HEK293T (cell line): Measurements from ENCODE around the gene CTNS.

Experiments used
- CTCF ChIA-PET: fragments of 350-600 bp; formaldehyde crosslinking; extraction: SDS; loops from one replicate; lab custom pipeline; 2021; ENCODE audit warnings: antibody characterized with exemption, inconsistent platforms; lab: Yijun Ruan, JAX
- POLR2A ChIA-PET: fragments of 350-600 bp; formaldehyde crosslinking; extraction: SDS; loops from one replicate; lab custom pipeline; 2020; ENCODE audit warnings: antibody characterized with exemption, inconsistent platforms; lab: Yijun Ruan, JAX
- DNase-seq: peaks from one replicate; pipeline ENCODE4 v3.0.0; 2012; ENCODE audit warnings: mixed read lengths; ENCODE audit errors: extremely low spot score
- ARNT ChIP-seq: fragments of 450-650 bp; IDR thresholded peaks from 2 replicates; pipeline ENCODE4 v1.6.1; 2017; ENCODE audit warnings: mild to moderate bottlenecking
- BHLHE40 ChIP-seq: fragments of 450-650 bp; IDR thresholded peaks from 2 replicates; pipeline ENCODE4 v1.6.1; 2016; ENCODE audit warnings: mild to moderate bottlenecking, moderate library complexity, borderline replicate concordance
- CTBP1 ChIP-seq: fragments of 450-650 bp; IDR thresholded peaks from 2 replicates; pipeline ENCODE4 v1.6.1; 2016; ENCODE audit warnings: borderline replicate concordance
- ELF4 ChIP-seq: fragments of 450-650 bp; IDR thresholded peaks from 2 replicates; pipeline ENCODE4 v1.6.1; 2017; ENCODE audit warnings: antibody characterized with exemption
- FOXA1 ChIP-seq: fragments of 450-650 bp; IDR thresholded peaks from 2 replicates; pipeline ENCODE4 v1.6.1; 2016; ENCODE audit warnings: mild to moderate bottlenecking
- FOXK2 ChIP-seq: fragments of 450-650 bp; IDR thresholded peaks from 2 replicates; pipeline ENCODE4 v1.6.1; 2016; ENCODE audit warnings: mild to moderate bottlenecking
- FOXM1 ChIP-seq: fragments of 450-650 bp; IDR thresholded peaks from 2 replicates; pipeline ENCODE4 v1.6.1; 2017; ENCODE audit warnings: mild to moderate bottlenecking, borderline replicate concordance
- HDGF ChIP-seq: fragments of 450-650 bp; IDR thresholded peaks from 2 replicates; pipeline ENCODE4 v1.6.1; 2017; ENCODE audit warnings: antibody characterized with exemption, borderline replicate concordance
- L3MBTL2 ChIP-seq: fragments of 450-650 bp; conservative IDR thresholded peaks from 2 replicates; pipeline ENCODE4 v1.6.1; 2016; ENCODE audit warnings: mild to moderate bottlenecking
- LEF1 ChIP-seq: fragments of 450-650 bp; IDR thresholded peaks from 2 replicates; pipeline ENCODE4 v1.6.1; 2017; ENCODE audit warnings: mild to moderate bottlenecking, borderline replicate concordance
- NFRKB ChIP-seq: fragments of 450-650 bp; IDR thresholded peaks from 2 replicates; pipeline ENCODE4 v1.6.1; 2016; ENCODE audit warnings: mild to moderate bottlenecking, moderate library complexity
- SP1 ChIP-seq: fragments of 450-650 bp; IDR thresholded peaks from 2 replicates; pipeline ENCODE4 v1.6.1; 2017
- SUZ12 ChIP-seq: fragments of 450-650 bp; IDR thresholded peaks from 2 replicates; pipeline ENCODE4 v1.6.1; 2016; ENCODE audit warnings: mild to moderate bottlenecking
- TARDBP ChIP-seq: fragments of 450-650 bp; IDR thresholded peaks from 2 replicates; pipeline ENCODE4 v1.6.1; 2016
- ZNF384 ChIP-seq: fragments of 450-650 bp; IDR thresholded peaks from 2 replicates; pipeline ENCODE4 v1.6.1; 2016
- TF ChIP-seq, protein P1 (sequence below): fragments of 450-650 bp; IDR thresholded peaks from 2 replicates; pipeline ENCODE4 v1.6.1; 2016

Gene CTNS

DNA sequence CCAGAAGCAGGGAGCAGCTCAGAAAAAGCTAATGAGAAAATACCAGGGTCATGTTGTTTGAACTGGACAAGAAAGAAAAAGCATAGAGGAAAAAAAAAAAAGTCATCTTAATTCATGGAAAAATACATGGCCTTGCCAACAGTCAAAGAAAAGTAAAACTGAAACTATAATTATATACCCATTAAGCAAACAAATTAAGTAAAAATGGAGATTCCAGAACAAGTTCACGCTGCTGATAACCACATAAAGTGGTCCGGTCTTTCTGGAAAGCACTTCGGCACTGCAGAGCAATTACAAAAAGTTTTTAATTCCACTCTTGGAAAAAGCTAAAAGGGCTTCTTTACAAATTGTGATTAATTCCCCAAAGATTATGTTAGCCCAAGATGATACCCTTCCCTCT, 71.8 kb downstream of the CTNS start:
- ChIA-PET POLR2A (interaction anchor here (1.0 kb wide), 1 partner anchor 15 kb away, joined by 3 read pairs; the partner anchor contains the start of gene HASPIN), CTCF (no interaction called here)
- no peak for DNase-seq
- no peak for TF ChIP-seq NFRKB
- TF ChIP-seq SUZ12, result no peak
- TF ChIP-seq, protein P1, sequence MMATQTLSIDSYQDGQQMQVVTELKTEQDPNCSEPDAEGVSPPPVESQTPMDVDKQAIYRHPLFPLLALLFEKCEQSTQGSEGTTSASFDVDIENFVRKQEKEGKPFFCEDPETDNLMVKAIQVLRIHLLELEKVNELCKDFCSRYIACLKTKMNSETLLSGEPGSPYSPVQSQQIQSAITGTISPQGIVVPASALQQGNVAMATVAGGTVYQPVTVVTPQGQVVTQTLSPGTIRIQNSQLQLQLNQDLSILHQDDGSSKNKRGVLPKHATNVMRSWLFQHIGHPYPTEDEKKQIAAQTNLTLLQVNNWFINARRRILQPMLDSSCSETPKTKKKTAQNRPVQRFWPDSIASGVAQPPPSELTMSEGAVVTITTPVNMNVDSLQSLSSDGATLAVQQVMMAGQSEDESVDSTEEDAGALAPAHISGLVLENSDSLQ, result no peak
- TF ChIP-seq ZNF384, result no peak
- TF ChIP-seq FOXK2, result no peak
- TF ChIP-seq ELF4, result no peak
- no peak for TF ChIP-seq CTBP1
- no peak for TF ChIP-seq LEF1
- no peak for TF ChIP-seq FOXM1
- TF ChIP-seq SP1, result no peak
- no peak for TF ChIP-seq BHLHE40
- TF ChIP-seq L3MBTL2, result no peak
- no peak for TF ChIP-seq HDGF
- TF ChIP-seq FOXA1, result no peak
- no peak for TF ChIP-seq ARNT
- no peak for TF ChIP-seq TARDBP

DNA sequence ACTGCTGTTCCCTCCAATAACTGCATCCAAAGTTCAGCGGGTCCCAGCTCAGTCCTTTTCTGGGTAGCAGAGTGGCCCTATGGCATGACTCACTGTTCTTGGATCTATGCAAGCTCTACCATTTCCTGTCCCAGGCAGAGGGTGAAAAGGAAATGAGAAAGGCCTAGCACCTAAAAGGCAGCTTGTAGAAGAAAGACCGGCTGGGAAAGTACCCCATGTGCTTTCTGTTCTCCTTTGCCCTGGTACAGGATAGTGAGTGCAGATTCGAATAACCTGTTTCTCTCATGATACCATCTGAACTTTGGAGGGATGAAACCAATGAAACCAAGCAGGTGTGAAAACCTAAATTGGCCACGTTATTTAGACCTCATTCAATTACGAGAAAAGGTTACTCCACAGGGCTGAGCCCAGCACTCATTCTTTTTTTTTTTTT, 74.4 kb downstream of the CTNS start:
- DNase-seq, result no peak
- CTCF ChIA-PET, result no interaction called here
- TF ChIP-seq L3MBTL2 (no peak), ARNT (no peak), BHLHE40 (no peak), CTBP1 (no peak), SUZ12 (no peak), FOXA1 (no peak), SP1 (no peak), FOXM1 (no peak), LEF1 (no peak), ELF4 (no peak), ZNF384 (no peak), FOXK2 (no peak)
- POLR2A ChIA-PET, result interaction anchor here (0.9 kb wide), 1 partner anchor 12 kb away, joined by 4 read pairs; the partner anchor contains the start of gene HASPIN
